Muscle of back (tissue), 13 donors: ENCODE measurements around the gene PPIL6. TPM values are rescaled to one million over a fixed set of nuclear protein-coding genes. Genes with fewer than 3 reads are reported as not detected.

Experiments
- DNase-seq, 3 donors: peaks; one replicate each; pipeline versions ENCODE4 v3.0.0 to v3.0.0-alpha.2; 2013
- long read RNA-seq, 9 donors: transcript quantifications; one replicate each; lab custom pipeline, GENCODE V29; 2026
- polyA plus RNA-seq, 10 donors: library from polyadenylated mRNA; unstranded; fragments of 120-200 nt; gene quantifications; one replicate each; pipeline ENCODE4 v1.2.1, GENCODE V29; 2013; ENCODE audit not compliant: insufficient read length in 10 of 10

The PPIL6 gene
- 1 to 10 TPM; 4.5 to 8.4 (median 6.6) TPM for polyA plus RNA-seq
- long read RNA-seq, donor 1, full-length matches to known transcripts, result 3 of 3 reads
- long read RNA-seq, donor 1, partial matches to known transcripts, result 0 of 3 reads
- long read RNA-seq, donor 1, other reads (novel, unspliced or antisense), result 0 of 3 reads
- long read RNA-seq, donor 2, full-length matches to known transcripts, result 1 of 1 reads
- long read RNA-seq, donor 2, partial matches to known transcripts, result 0 of 1 reads
- long read RNA-seq, donor 2, other reads (novel, unspliced or antisense), result 0 of 1 reads
- long read RNA-seq, donor 3, result 0 reads
- long read RNA-seq, donor 4, full-length matches to known transcripts, result 2 of 2 reads
- long read RNA-seq, donor 4, partial matches to known transcripts, result 0 of 2 reads
- long read RNA-seq, donor 4, other reads (novel, unspliced or antisense), result 0 of 2 reads
- long read RNA-seq, donor 5, result 0 reads
- long read RNA-seq, donor 6, full-length matches to known transcripts, result 1 of 1 reads
- long read RNA-seq, donor 6, partial matches to known transcripts, result 0 of 1 reads
- long read RNA-seq, donor 6, other reads (novel, unspliced or antisense), result 0 of 1 reads
- long read RNA-seq, donor 7, full-length matches to known transcripts, result 3 of 3 reads
- long read RNA-seq, donor 7, partial matches to known transcripts, result 0 of 3 reads
- long read RNA-seq, donor 7, other reads (novel, unspliced or antisense), result 0 of 3 reads
- long read RNA-seq, donor 8, full-length matches to known transcripts, result 1 of 1 reads
- long read RNA-seq, donor 8, partial matches to known transcripts, result 0 of 1 reads
- long read RNA-seq, donor 8, other reads (novel, unspliced or antisense), result 0 of 1 reads
- long read RNA-seq, donor 9, result 0 reads

GRCh38 chr6:109440331-109441068 is at the start of gene PPIL6, which contains the start of gene SMPD2:
Gene PPIL6 (minus strand): TSS chr6:109440628. CDS start chr6:109440590, 38 bp downstream.
Gene SMPD2 (plus strand): TSS chr6:109440724. CDS start chr6:109441122, 398 bp downstream.
- peak; percentile 93 to 97 (median 97) for DNase-seq

- no peak for DNase-seq
Measured at GRCh38 chr6:109488001-109488400, 47.6 kb upstream of the PPIL6 start.

- no peak for DNase-seq
Measured at GRCh38 chr6:109486068-109486467, 45.6 kb upstream of the PPIL6 start.

- DNase-seq, result peak in 1 of 3 donors; percentile 20
Measured at GRCh38 chr6:109485266-109485935, 45.0 kb upstream of the PPIL6 start.

GRCh38 chr6:109484122-109484521 is 43.7 kb upstream of the PPIL6 start:
- peak in 2 of 3 donors; percentile 31 to 57 for DNase-seq

GRCh38 chr6:109483735-109484057 is 43.3 kb upstream of the PPIL6 start:
- no peak for DNase-seq

- peak; percentile 87 to 94 (median 91) for DNase-seq
Measured at GRCh38 chr6:109482905-109483734, 42.7 kb upstream of the PPIL6 start, which contains the start of gene ZBTB24. Gene ZBTB24 (minus strand): TSS chr6:109483219. CDS start chr6:109482026, 1,193 bp downstream.

GRCh38 chr6:109480993-109481480 is 40.6 kb upstream of the PPIL6 start:
- DNase-seq, result no peak

GRCh38 chr6:109478841-109479624 is 38.6 kb upstream of the PPIL6 start:
- no peak for DNase-seq

GRCh38 chr6:109478222-109478805 is 37.9 kb upstream of the PPIL6 start:
- no peak for DNase-seq

- no peak for DNase-seq
Measured at GRCh38 chr6:109477725-109478124, 37.3 kb upstream of the PPIL6 start.

- DNase-seq, result no peak
Measured at GRCh38 chr6:109477184-109477583, 36.8 kb upstream of the PPIL6 start.

- DNase-seq, result no peak
Measured at GRCh38 chr6:109475625-109476024, 35.2 kb upstream of the PPIL6 start.

- no peak for DNase-seq
Measured at GRCh38 chr6:109474995-109475394, 34.6 kb upstream of the PPIL6 start.

GRCh38 chr6:109473120-109473519 is 32.7 kb upstream of the PPIL6 start:
- DNase-seq, result no peak

- no peak for DNase-seq
Measured at GRCh38 chr6:109472132-109472995, 31.9 kb upstream of the PPIL6 start.

GRCh38 chr6:109471105-109471810 is 30.8 kb upstream of the PPIL6 start:
- DNase-seq, result no peak
